Measurements from ENCODE around the gene SSBP3.

SSBP3 gene

DNA sequence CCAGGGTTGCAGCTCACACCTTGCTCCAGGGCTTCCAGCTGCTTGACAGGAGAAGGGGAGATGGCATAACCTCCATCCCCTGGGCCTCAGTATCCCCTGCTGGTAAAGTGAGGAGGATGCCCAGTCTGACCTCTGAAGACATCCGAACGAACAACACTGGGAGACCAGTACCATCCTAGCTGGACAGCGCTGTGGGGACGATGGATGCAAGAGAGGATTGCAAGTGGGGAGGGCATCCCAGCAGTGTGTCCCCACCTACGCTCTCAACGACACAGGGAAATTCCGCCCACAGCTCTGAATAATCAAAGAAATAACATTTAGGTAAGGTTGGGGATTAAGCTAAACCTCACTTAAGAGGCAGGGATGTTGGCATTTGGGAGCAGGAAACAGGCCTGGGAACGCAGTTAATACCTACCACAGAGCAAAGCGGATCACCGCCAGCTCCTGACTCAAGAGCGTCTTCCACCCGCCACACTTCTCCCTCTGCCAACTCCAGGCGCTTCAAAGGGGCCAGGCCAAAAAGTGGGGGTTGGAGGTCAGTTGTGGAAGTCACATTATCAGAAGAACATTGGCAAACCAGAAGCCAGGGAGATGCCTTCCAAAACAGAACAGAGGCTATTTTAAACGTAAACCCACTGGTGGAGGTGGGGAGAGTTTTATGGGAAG, 47.6 kb downstream of the SSBP3 start:
- Histone ChIP-seq H3K9ac (no peak overlapping the region), H3K4me2 (ENCODE audit: low read length) (no peak overlapping the region), H3K27ac (no peak overlapping the region), H3K27me3 (ENCODE audit: control insufficient read depth, insufficient read depth, low read length) (no peaks in the 10 kb centered on the region), H3K36me3 (ENCODE audit: control insufficient read depth, insufficient read depth, low read length) (no peaks in the 10 kb centered on the region), H3K4me3 (ENCODE audit: low read depth, low read length) (no peak overlapping the region), H3K4me1 (no peaks in the 10 kb centered on the region), H2AFZ (no peak overlapping the region), H3K9me3 (ENCODE audit: control insufficient read depth, low read length) (no peaks in the 10 kb centered on the region), H3K79me2 (peaks cover 28% of the 10 kb centered on the region)
- no peak for TF ChIP-seq CTCF (IDR thresholded peaks at IDR 0.05)

GRCh38 chr1:54357967-54358366, 48.2 kb downstream of the SSBP3 start:
- H3K27me3 ChIP-seq (ENCODE audit: control insufficient read depth, insufficient read depth, low read length): no peaks in the 10 kb centered on the region
- H3K36me3 ChIP-seq (ENCODE audit: control insufficient read depth, insufficient read depth, low read length): no peaks in the 10 kb centered on the region
- H3K9ac ChIP-seq: no peak overlapping the region
- TF ChIP-seq CTCF (IDR thresholded peaks at IDR 0.05): no peak
- H3K4me2 ChIP-seq (ENCODE audit: low read length): no peak overlapping the region
- no peak overlapping the region for H3K4me3 ChIP-seq (ENCODE audit: low read depth, low read length)
- H3K27ac ChIP-seq: no peak overlapping the region
- H3K9me3 ChIP-seq (ENCODE audit: control insufficient read depth, low read length): no peaks in the 10 kb centered on the region
- no peaks in the 10 kb centered on the region for H3K4me1 ChIP-seq
- H2AFZ ChIP-seq: no peak overlapping the region
- peaks cover 27% of the 10 kb centered on the region for H3K79me2 ChIP-seq

- no peak for TF ChIP-seq CTCF (IDR thresholded peaks at IDR 0.05)
- no peaks in the 10 kb centered on the region for H3K4me1 ChIP-seq
- H3K9me3 ChIP-seq (ENCODE audit: control insufficient read depth, low read length): no peaks in the 10 kb centered on the region
- peaks cover 27% of the 10 kb centered on the region for H3K79me2 ChIP-seq
- no peaks in the 10 kb centered on the region for H3K27me3 ChIP-seq (ENCODE audit: control insufficient read depth, insufficient read depth, low read length)
- H3K27ac ChIP-seq: no peak overlapping the region
- no peak overlapping the region for H2AFZ ChIP-seq
- H3K4me3 ChIP-seq (ENCODE audit: low read depth, low read length): no peak overlapping the region
- H3K36me3 ChIP-seq (ENCODE audit: control insufficient read depth, insufficient read depth, low read length): no peaks in the 10 kb centered on the region
- H3K9ac ChIP-seq: no peak overlapping the region
- H3K4me2 ChIP-seq (ENCODE audit: low read length): no peak overlapping the region
These were observed 49.5 kb downstream of the SSBP3 start for GRCh38 chr1:54356680-54357147.

GRCh38 chr1:54355931-54356679, 50.1 kb downstream of the SSBP3 start:
- no peaks in the 10 kb centered on the region for H3K27me3 ChIP-seq (ENCODE audit: control insufficient read depth, insufficient read depth, low read length)
- no peak for TF ChIP-seq CTCF (IDR thresholded peaks at IDR 0.05)
- no peaks in the 10 kb centered on the region for H3K4me1 ChIP-seq
- H3K4me2 ChIP-seq (ENCODE audit: low read length): no peak overlapping the region
- peaks cover 27% of the 10 kb centered on the region for H3K79me2 ChIP-seq
- no peaks in the 10 kb centered on the region for H3K36me3 ChIP-seq (ENCODE audit: control insufficient read depth, insufficient read depth, low read length)
- no peak overlapping the region for H3K27ac ChIP-seq
- no peak overlapping the region for H2AFZ ChIP-seq
- H3K4me3 ChIP-seq (ENCODE audit: low read depth, low read length): no peak overlapping the region
- no peak overlapping the region for H3K9ac ChIP-seq
- no peaks in the 10 kb centered on the region for H3K9me3 ChIP-seq (ENCODE audit: control insufficient read depth, low read length)

Measured in parathyroid adenoma (tissue), 2 donors.